ENCODE measurements around the gene MEA1.

DNA sequence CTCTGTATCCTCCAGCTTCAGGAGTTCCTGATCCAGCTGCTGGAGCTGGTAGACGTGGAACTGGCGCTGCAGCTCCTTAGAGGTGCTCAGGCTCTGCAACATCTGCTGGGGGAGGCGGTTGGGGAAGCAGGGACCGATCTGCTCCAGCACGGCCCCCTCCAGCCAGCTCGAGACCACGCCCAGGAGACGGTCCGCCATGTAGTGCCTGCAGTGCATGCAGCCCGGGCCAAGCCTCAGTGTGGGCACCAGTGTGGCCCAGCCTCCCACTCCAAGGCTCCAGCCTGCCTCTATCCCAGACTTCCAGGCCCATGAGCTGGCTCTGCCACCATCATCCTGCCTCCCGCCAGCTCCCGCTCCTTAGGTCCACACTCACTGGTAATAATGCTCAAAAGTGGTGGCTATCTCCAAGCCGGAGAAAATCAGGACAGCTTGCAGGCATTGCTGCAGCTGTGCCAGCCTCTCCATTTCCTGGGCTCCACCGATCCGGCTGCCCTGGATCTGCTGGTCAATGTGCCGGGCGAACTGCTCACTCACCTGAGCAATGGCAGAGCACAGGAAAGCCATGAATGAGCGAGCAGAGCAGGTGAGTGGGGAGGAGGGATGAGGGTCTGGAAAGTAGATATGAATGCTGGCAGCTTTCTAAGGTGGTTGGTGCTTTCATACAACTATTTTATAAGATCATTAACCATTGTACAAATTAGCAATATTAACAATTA lies 27.0 kb upstream of the MEA1 start:
- no peak for TF ChIP-seq CTCF (IDR thresholded peaks at IDR 0.05 in 2 of 3, conservative IDR thresholded peaks at IDR 0.05 in 1 of 3; ENCODE audit: borderline replicate concordance in 1 of 3, insufficient read depth in 1 of 3, low read depth in 2 of 3, low read length in 2 of 3)
- TF ChIP-seq POLR2AphosphoS5 (IDR thresholded peaks at IDR 0.05; ENCODE audit: low read depth, low read length), result no peak
- TF ChIP-seq SIN3A (IDR thresholded peaks at IDR 0.05; ENCODE audit: low read depth), result no peak
- no peak for TF ChIP-seq SP1 (IDR thresholded peaks at IDR 0.05; ENCODE audit: low read depth)
- no peak for TF ChIP-seq EZH2 (IDR thresholded peaks at IDR 0.05)
- no peak for TF ChIP-seq POLR2A (IDR thresholded peaks at IDR 0.05; ENCODE audit: borderline replicate concordance, extremely low read depth, insufficient read depth, insufficient read length)
- no peak for TF ChIP-seq ZNF274 (IDR thresholded peaks at IDR 0.05; ENCODE audit: low read depth, low read length)
- no peak for TF ChIP-seq REST (IDR thresholded peaks at IDR 0.05; ENCODE audit: low read depth)
- TF ChIP-seq JUND (IDR thresholded peaks at IDR 0.05), result no peak
- TF ChIP-seq CEBPB (IDR thresholded peaks at IDR 0.05; ENCODE audit: low read depth), result no peak
- TF ChIP-seq FOSL1 (IDR thresholded peaks at IDR 0.05; ENCODE audit: low read depth), result no peak
- no peak for TF ChIP-seq CBX3 (IDR thresholded peaks at IDR 0.05; ENCODE audit: low read depth)
- TF ChIP-seq, protein P1, sequence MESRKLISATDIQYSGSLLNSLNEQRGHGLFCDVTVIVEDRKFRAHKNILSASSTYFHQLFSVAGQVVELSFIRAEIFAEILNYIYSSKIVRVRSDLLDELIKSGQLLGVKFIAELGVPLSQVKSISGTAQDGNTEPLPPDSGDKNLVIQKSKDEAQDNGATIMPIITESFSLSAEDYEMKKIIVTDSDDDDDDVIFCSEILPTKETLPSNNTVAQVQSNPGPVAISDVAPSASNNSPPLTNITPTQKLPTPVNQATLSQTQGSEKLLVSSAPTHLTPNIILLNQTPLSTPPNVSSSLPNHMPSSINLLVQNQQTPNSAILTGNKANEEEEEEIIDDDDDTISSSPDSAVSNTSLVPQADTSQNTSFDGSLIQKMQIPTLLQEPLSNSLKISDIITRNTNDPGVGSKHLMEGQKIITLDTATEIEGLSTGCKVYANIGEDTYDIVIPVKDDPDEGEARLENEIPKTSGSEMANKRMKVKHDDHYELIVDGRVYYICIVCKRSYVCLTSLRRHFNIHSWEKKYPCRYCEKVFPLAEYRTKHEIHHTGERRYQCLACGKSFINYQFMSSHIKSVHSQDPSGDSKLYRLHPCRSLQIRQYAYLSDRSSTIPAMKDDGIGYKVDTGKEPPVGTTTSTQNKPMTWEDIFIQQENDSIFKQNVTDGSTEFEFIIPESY (IDR thresholded peaks at IDR 0.05; ENCODE audit: extremely low read depth, insufficient replicate concordance, low read length), result no peak
- no peak for TF ChIP-seq MAX (IDR thresholded peaks at IDR 0.05)
